Posterior cingulate gyrus (tissue), 11 donors: Measurements from ENCODE around the gene NAAA.
"Not testable (repeated sequence)": the region's sequence is repeated elsewhere in the genome, so short reads cannot be mapped to it uniquely, and the experiment has no call there.

Experiments used
- DNase-seq, 10 donors: peaks; one replicate each; pipeline versions ENCODE4 v3.0.0 to v3.0.0-alpha.2; 2020 to 2021; ENCODE audit warnings: mixed read lengths in 3 of 10
- intact Hi-C: fragments of 100-400 bp; cut with DNase I; formaldehyde crosslinking; loops from one replicate; pipeline ENCODE4 v1.15.1; 2023

The NAAA gene

GRCh38 chr4:75940692-75941253 is at the start of gene NAAA:
Gene NAAA (minus strand): TSS chr4:75941013. CDS start chr4:75940949, 64 bp downstream.
- DNase-seq: peak; percentile 46 to 98 (median 78)
- intact Hi-C loops: no loop called here

- no peak for DNase-seq
- intact Hi-C loops: loop anchor here (5.0 kb wide), 1 partner anchor 157 kb away; the partner anchor contains the start of gene NUP54
These were observed 49.2 kb upstream of the NAAA start for GRCh38 chr4:75989846-75990528.

GRCh38 chr4:75985116-75985515 is 44.3 kb upstream of the NAAA start:
- no peak for DNase-seq
- intact Hi-C loops: no loop called here

- intact Hi-C loops: no loop called here
These were observed 39.8 kb upstream of the NAAA start for GRCh38 chr4:75980576-75980975.

GRCh38 chr4:75976177-75976576 is 35.4 kb upstream of the NAAA start:
- intact Hi-C loops: no loop called here
- DNase-seq: no peak

More at GRCh38 chr4:75980576-75980975, 39.8 kb upstream of the NAAA start:
- no peak for DNase-seq

- intact Hi-C loops: no loop called here
- no peak for DNase-seq
These were observed 33.0 kb upstream of the NAAA start for GRCh38 chr4:75973766-75974165.

- intact Hi-C loops: no loop called here
- DNase-seq: no peak
These were observed 27.3 kb upstream of the NAAA start for GRCh38 chr4:75968084-75968483.

- DNase-seq: no peak
- intact Hi-C loops: no loop called here
These were observed 22.7 kb upstream of the NAAA start for GRCh38 chr4:75963558-75963957.

- intact Hi-C loops: not testable (repeated sequence)
These were observed 21.3 kb upstream of the NAAA start for GRCh38 chr4:75962072-75962471.

GRCh38 chr4:75958546-75958945 is 17.7 kb upstream of the NAAA start:
- DNase-seq, intact Hi-C loops: not testable (repeated sequence)

More at GRCh38 chr4:75962072-75962471, 21.3 kb upstream of the NAAA start:
- not testable (repeated sequence) for DNase-seq

GRCh38 chr4:75954811-75955210 is 14.0 kb upstream of the NAAA start:
- intact Hi-C loops: not testable (repeated sequence)

GRCh38 chr4:75953509-75953908 is 12.7 kb upstream of the NAAA start:
- no peak for DNase-seq
- intact Hi-C loops: no loop called here

More at GRCh38 chr4:75954811-75955210, 14.0 kb upstream of the NAAA start:
- not testable (repeated sequence) for DNase-seq

- DNase-seq: no peak
- intact Hi-C loops: no loop called here
These were observed 9.5 kb upstream of the NAAA start for GRCh38 chr4:75950213-75950815.

- intact Hi-C loops: no loop called here
- DNase-seq: no peak
These were observed 8.1 kb upstream of the NAAA start for GRCh38 chr4:75948822-75949444.

GRCh38 chr4:75939890-75940691 is 722 bp downstream of the NAAA start:
- intact Hi-C loops: no loop called here
- DNase-seq: peak; percentile 37 to 91 (median 58)

- intact Hi-C loops: no loop called here
- no peak for DNase-seq
These were observed 5.2 kb downstream of the NAAA start for GRCh38 chr4:75935628-75936027.

- intact Hi-C loops: no loop called here
- no peak for DNase-seq
These were observed 10.7 kb downstream of the NAAA start for GRCh38 chr4:75930152-75930551.

GRCh38 chr4:75924916-75925315 is 15.9 kb downstream of the NAAA start:
- intact Hi-C loops: not testable (repeated sequence)

GRCh38 chr4:75924309-75924827 is 16.4 kb downstream of the NAAA start:
- no peak for DNase-seq
- intact Hi-C loops: no loop called here

More at GRCh38 chr4:75924916-75925315, 15.9 kb downstream of the NAAA start:
- not testable (repeated sequence) for DNase-seq

GRCh38 chr4:75922588-75922987 is 18.2 kb downstream of the NAAA start:
- no peak for DNase-seq
- intact Hi-C loops: no loop called here
